GM20000 (cell line): ENCODE measurements around the gene CAPZB.
"Not testable (repeated sequence)": the region's sequence is repeated elsewhere in the genome, so short reads cannot be mapped to it uniquely, and the experiment has no call there.

ENCODE experiments used
- DNase-seq: peaks from one replicate; pipeline ENCODE4 v3.0.0; 2012; ENCODE audit warnings: low spot score
- TF ChIP-seq, protein P1 (sequence below): IDR thresholded peaks from 2 replicates; pipeline ENCODE4 v1.5.1; 2012; ENCODE audit warnings: mild to moderate bottlenecking, control low read depth; ENCODE audit errors: extremely low read depth, missing control alignments

Gene CAPZB

DNA sequence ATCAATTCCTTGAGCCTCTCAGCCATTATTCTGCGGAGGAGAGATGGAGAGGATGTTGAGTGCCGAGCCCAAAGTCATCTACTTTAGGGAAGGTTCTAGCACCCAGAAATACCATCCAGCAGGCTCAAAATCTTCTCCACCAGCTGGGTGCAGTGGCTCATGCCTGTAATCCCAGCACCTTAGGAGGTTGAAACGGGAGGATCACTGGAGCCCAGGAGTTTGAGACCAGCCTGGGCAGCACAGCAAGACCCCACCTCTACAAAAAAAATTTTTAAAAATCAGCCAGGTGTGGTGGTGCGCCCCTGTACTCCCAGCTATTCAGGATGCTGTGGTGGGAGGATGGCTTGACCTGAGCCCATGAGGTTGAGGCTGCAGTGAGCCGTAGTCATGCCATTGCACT, 39.5 kb upstream of the CAPZB start:
- TF ChIP-seq, protein P1, sequence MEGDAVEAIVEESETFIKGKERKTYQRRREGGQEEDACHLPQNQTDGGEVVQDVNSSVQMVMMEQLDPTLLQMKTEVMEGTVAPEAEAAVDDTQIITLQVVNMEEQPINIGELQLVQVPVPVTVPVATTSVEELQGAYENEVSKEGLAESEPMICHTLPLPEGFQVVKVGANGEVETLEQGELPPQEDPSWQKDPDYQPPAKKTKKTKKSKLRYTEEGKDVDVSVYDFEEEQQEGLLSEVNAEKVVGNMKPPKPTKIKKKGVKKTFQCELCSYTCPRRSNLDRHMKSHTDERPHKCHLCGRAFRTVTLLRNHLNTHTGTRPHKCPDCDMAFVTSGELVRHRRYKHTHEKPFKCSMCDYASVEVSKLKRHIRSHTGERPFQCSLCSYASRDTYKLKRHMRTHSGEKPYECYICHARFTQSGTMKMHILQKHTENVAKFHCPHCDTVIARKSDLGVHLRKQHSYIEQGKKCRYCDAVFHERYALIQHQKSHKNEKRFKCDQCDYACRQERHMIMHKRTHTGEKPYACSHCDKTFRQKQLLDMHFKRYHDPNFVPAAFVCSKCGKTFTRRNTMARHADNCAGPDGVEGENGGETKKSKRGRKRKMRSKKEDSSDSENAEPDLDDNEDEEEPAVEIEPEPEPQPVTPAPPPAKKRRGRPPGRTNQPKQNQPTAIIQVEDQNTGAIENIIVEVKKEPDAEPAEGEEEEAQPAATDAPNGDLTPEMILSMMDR: no peak
- DNase-seq: no peak

DNA sequence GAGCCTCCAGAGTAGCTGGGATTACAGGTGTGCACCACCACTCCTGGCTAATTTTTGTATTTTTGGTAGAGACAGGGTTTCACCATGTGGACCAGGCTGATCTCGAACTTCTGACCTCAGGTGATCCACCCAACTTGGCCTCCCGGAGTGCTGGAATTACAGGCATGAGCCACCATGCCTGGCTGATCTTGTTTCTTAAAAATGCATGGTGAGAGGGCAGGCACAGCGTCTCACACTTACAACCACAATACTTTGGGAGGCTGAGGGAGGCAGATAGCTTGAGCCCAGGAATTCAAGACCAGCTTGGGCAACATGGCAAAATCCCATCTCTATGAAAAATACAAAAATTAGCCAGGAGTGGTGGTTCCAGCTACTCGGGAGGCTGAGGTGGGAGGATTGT, 37.2 kb upstream of the CAPZB start:
- not testable (repeated sequence) for DNase-seq

DNA sequence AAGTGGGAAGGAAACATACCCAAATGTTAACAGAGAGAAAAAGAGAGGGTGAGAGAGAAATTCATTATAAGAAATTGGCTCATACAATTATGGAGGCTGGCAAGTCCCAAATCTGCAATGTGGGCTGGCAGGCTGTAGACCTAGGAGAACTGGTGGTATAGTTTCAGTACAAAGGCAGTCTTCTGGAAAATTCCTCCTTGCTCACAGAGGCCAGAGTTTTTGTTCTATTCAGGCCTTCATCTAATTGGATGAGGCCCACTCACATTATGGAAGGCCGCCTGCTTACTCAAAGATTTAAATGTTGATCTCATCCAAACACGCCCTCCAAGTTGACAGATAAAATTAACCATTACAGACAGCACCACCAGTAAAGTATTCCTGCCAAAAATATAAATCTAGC, 36.1 kb upstream of the CAPZB start:
- DNase-seq: no peak
- TF ChIP-seq, protein P1: no peak

DNA sequence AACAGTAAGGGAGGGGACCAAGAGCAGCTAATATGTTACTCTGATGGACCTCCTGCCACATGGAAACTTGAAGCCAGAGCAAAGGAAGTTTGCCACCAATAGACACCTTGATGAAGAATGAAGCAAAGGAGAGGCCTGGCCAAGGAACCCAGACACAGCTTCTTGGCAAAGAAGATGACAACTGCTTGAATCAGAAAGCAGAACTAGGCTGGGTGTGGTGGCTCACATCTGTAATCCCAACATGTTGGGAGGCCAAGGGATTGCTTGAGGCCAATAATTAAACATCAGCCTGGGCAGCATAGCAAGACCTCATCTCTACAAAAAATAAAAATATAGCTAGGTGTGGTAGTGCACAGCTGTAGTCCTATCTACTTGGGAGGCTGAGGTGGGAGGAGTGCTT, 31.7 kb upstream of the CAPZB start:
- DNase-seq: no peak
- TF ChIP-seq, protein P1: no peak

DNA sequence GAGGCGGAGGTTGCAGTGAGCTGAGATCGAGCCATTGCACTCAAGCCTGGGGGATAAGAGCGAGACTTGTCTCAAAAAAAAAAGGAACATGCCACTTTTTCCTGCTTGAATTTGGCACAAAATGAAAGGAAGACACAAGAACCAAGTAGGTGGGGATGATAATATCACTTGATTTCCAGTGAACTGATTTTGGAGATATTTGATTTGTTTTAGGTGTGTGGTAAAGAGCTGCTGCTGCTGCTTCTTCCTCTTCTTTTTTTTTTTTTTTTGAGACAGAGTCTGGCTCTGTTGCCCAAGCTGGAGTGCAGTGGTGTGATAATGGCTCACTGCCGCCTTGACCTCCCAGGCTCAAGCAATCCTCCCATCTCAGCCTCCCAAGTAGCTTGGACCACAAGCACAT, 29.9 kb upstream of the CAPZB start:
- TF ChIP-seq, protein P1: no peak
- no peak for DNase-seq

DNA sequence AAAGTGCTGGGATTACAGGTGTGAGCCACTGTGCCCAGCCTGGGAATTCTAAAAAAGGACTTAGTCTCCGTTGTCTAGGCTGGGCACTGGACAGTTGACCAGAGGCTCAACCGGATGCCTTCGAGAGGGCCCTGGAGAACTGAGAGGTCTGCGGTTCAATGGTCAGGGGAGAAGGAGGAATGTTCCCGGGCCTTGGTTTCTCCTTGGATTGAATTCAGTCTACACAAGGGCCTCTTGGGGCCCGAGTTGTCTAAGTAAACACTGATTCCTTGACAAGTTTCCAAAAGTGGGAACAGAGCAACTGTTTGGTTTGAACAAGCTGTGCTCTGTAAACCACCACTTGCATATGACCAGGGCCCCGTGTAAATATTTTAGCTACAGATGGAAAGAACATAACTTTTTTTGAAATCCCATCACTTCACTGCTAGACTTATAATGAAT, 29.1 kb upstream of the CAPZB start:
- TF ChIP-seq, protein P1: no peak
- no peak for DNase-seq

DNA sequence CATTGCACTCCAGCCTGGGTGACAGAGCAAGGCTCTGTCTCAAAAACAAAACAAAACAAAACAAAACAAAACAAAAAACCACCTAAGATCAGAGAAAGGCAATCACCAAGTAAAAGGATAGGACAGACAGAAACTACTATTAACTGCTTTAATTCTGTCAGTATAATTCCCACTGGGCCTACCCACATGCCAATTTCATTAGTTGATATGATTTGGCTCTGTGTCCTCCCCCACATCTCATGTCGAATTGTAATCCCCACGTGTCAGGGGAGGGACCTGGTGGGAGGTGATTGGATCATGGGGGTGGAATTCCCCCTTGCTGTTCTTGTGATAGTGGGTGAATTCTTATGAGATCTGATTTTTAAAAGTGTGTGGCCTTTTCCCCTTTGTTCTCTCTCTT, 27.2 kb upstream of the CAPZB start:
- TF ChIP-seq, protein P1: no peak
- DNase-seq: no peak

DNA sequence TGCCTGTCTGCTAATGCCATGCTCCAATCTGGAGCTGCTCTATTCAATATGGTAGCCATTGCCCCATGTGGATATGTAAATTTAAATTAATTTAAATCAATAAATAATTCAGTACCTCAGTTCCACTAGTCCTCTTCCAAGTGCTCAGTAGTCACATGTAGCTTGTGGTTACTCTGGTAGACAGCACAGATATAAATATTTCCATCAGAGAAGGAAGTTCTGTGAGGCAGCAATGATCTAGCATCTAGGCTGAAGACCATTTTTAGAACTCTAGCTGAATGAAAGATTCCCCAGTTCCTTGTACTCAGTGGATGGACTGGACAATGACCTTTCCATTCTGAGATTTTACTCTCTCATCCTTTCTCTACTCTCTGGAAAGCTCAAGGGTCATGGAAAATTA, 25.8 kb upstream of the CAPZB start:
- TF ChIP-seq, protein P1: no peak
- no peak for DNase-seq

DNA sequence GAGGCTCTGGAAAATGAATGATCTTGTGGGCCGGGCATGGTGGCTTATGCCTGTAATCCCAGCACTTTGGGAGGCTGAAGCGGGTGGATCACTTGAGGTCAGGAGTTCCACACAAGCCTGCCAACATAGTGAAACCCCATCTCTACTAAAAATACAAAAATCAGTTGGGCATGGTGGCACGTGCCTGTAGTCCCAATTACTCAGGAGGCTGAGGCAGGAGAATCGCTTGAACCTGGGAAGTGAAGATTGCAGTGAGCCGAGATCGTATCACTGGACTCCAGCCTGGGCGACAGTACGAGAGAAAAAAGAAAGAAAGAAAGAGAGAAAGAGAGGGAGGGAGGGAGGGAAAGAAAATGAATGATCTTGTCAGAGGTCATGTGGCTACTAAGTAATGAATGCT, 24.3 kb upstream of the CAPZB start:
- not testable (repeated sequence) for DNase-seq
